Activated T-cell treated with anti-CD3 and anti-CD28 coated beads, Interleukin-2, amount 50 U/mL, for 72 hours (primary cell): ENCODE results near the gene SH3PXD2B. TPM values are rescaled to one million over a fixed set of nuclear protein-coding genes. Genes with fewer than 3 reads are reported as not detected.
"Not testable (repeated sequence)": the region's sequence is repeated elsewhere in the genome, so short reads cannot be mapped to it uniquely, and the experiment has no call there.

Experiments
- ATAC-seq, 2 donors: fragments of 150-1000 bp; cut with Tn5 transposase; replicated peaks in 1 of 2; 2 replicates each; pipeline ENCODE4 v1.10.0; 2021; ENCODE audit warnings: moderate library complexity in 2 of 2, mild to moderate bottlenecking in 1 of 2
- DNase-seq, 2 donors: peaks; one replicate each; pipeline ENCODE4 v3.0.0; 2021 to 2022; ENCODE audit warnings: mixed read lengths in 1 of 2
- H3K27ac Mint-ChIP-seq: one replicate; pipeline ENCODE4 v1.8.0; 2022; ENCODE audit warnings: mild to moderate bottlenecking, moderate library complexity, mixed read lengths
- H3K27me3 Mint-ChIP-seq: one replicate; pipeline ENCODE4 v1.8.0; 2022; ENCODE audit warnings: low read depth, mixed read lengths
- H3K36me3 Mint-ChIP-seq, 2 donors: one replicate each; pipeline ENCODE4 v1.8.0; 2022; ENCODE audit warnings: mixed read lengths in 2 of 2, mild to moderate bottlenecking in 1 of 2; ENCODE audit not compliant: insufficient read depth in 2 of 2
- H3K4me1 Mint-ChIP-seq: one replicate; pipeline ENCODE4 v1.8.0; 2022; ENCODE audit warnings: low read depth, mixed read lengths
- H3K4me3 Mint-ChIP-seq, 2 donors: one replicate each; pipeline ENCODE4 v1.8.0; 2022; ENCODE audit warnings: mild to moderate bottlenecking in 2 of 2, mixed read lengths in 2 of 2, moderate library complexity in 2 of 2
- H3K9me3 Mint-ChIP-seq, 2 donors: one replicate each; pipeline ENCODE4 v1.8.0; 2022; ENCODE audit warnings: mixed read lengths in 2 of 2
- total RNA-seq, 2 donors: library from RNA; stranded (reverse); gene quantifications; one replicate each; pipeline ENCODE4 v1.2.3, GENCODE V29; 2022

The SH3PXD2B gene
- total RNA-seq, 2 donors from 2014 or later = 0.49 to 1.3 TPM

DNA sequence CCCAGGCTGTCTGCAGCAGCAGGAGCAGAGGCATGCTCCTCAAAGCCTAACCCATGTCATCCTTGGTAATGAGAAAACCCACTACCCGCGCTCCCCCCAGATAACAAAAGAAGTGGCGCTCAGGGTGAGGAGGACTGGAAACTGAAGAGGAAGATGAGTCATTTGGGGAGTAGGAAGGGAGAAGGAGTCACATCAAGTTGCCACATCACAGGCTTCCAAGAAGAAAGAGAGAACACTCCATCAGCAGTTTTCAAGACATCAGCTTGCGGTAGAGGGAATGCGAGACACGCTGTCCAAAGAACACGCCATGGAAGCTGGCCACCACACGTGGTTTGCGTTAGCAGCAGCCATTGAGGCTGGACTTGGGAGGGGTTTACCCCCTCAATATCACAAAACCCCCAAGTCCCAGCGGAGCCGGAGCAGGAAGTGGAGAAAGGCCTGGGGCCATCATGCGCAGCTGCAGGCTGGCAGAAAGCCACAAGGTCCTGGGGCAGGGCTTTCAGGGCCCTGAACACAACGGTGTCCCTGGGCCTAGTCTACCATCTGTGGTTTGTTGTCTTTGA lies 41.5 kb downstream of the SH3PXD2B start:
- Mint-ChIP-seq H3K4me3 (peak overlapping the region; percentile 20 to 72), H3K27me3 (peaks cover 33% of the 10 kb centered on the region)

DNA sequence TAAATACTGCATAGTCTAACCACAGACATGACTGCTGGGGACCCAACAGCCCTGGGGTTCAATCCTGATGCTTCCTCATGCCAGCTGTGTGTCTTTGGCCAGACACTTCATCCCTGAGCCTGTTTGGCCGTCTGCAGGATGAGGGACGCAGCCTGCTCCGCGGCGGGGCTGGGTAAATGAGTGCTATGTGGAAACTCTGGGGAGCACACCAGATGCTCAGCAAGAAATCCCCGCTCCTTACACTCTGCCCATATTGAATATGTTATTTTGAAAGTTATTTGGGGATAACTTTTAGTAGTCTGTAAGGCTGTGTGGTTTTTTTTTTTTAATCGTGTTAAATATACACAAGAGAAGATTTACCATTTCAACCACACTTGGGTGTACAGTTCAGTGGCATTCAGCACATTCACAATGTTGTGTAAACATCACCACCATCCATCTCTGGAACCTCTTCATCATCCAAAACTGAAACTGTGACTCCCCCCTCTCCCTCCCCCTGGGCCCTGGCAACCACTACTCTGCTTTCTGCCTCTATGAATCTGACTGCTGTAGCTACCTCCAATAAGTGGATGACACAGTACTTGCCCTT lies 42.7 kb downstream of the SH3PXD2B start:
- ATAC-seq (peak; percentile 91 to 92), DNase-seq (peak; percentile 61 to 66)
- H3K27me3 Mint-ChIP-seq = peaks cover 39% of the 10 kb centered on the region
- peaks cover 35% of the 10 kb centered on the region for H3K4me1 Mint-ChIP-seq
- H3K4me3 Mint-ChIP-seq = no peak overlapping the region
- H3K36me3 Mint-ChIP-seq = peaks cover 0 to 1% of the 10 kb centered on the region in 2 donors
- H3K9me3 Mint-ChIP-seq = no peaks in the 10 kb centered on the region
- H3K27ac Mint-ChIP-seq = no peak overlapping the region

More for the DNA sequence above, 41.5 kb downstream of the SH3PXD2B start:
- Mint-ChIP-seq H3K9me3 (no peaks in the 10 kb centered on the region), H3K4me1 (peaks cover 35% of the 10 kb centered on the region), H3K27ac (no peak overlapping the region), H3K36me3 (peaks cover 0 to 1% of the 10 kb centered on the region in 2 donors)
- ATAC-seq = peak; percentile 22 to 25
- DNase-seq = peak; percentile 13 to 28

- H3K4me3 Mint-ChIP-seq = no peak overlapping the region
- peaks cover 0 to 1% of the 10 kb centered on the region in 2 donors for H3K36me3 Mint-ChIP-seq
- H3K27me3 Mint-ChIP-seq = peaks cover 43% of the 10 kb centered on the region
- no peak for DNase-seq
- H3K9me3 Mint-ChIP-seq = no peaks in the 10 kb centered on the region
- no peak overlapping the region for H3K27ac Mint-ChIP-seq
- no peak for ATAC-seq
- H3K4me1 Mint-ChIP-seq = peaks cover 35% of the 10 kb centered on the region
Measured at GRCh38 chr5:172410662-172411483, 43.5 kb downstream of the SH3PXD2B start.

DNA sequence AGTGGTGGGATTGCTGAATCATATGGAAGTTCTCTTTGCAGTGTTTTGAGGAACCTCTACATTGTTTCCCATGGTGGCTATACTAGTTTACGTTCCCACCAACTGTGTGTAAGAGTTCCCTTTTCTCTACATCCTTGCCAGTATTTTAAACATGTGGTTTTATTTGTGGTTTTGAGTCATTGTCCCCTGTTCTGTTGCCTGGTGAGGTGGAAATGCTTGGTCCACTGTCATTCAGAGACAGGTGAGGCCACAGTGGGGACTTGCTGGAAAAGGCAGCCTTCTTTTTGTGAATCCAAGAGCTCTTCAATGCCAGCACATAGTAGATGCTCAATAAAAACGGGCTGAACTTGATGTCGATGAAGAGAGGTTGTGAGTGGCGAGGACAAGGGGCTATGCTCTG lies 44.2 kb downstream of the SH3PXD2B start:
- peaks cover 35% of the 10 kb centered on the region for H3K4me1 Mint-ChIP-seq
- DNase-seq (peak; percentile 29 to 41), ATAC-seq (peak; percentile 50 to 58)
- no peaks in the 10 kb centered on the region for H3K9me3 Mint-ChIP-seq
- H3K36me3 Mint-ChIP-seq = peaks cover 0 to 1% of the 10 kb centered on the region in 2 donors
- H3K27ac Mint-ChIP-seq = peak overlapping the region; percentile 25
- peaks cover 43% of the 10 kb centered on the region for H3K27me3 Mint-ChIP-seq
- H3K4me3 Mint-ChIP-seq = no peak overlapping the region

DNA sequence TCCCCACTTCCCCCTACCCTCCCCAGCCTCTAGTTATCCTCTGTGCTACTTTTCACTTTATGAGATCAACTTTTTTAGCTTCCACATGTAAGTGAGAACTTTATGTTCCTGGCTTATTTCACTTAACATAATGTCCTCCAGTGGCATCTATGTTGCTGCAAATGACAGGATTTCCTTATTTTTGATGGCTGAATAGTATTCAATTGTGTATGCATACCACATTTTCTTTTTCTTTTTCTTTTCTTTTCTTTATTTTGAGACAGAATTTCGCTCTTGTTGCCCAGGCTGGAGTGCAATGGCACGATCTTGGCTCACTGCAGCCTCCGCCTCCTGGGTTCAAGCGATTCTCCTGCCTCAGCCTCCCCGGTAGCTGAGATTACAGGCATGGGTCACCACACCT lies 44.8 kb downstream of the SH3PXD2B start:
- not testable (repeated sequence) for ATAC-seq, H3K4me3 Mint-ChIP-seq, H3K9me3 Mint-ChIP-seq, H3K27ac Mint-ChIP-seq, DNase-seq, H3K36me3 Mint-ChIP-seq
- H3K27me3 Mint-ChIP-seq = peaks cover 38% of the 10 kb centered on the region
- H3K4me1 Mint-ChIP-seq = peaks cover 35% of the 10 kb centered on the region

GRCh38 chr5:172407822-172408221 lies 46.5 kb downstream of the SH3PXD2B start:
- Mint-ChIP-seq H3K27me3 (peaks cover 30% of the 10 kb centered on the region), H3K27ac (no peak overlapping the region), H3K36me3 (peaks cover 0 to 1% of the 10 kb centered on the region in 2 donors), H3K4me3 (no peak overlapping the region), H3K4me1 (peaks cover 27% of the 10 kb centered on the region), H3K9me3 (no peaks in the 10 kb centered on the region)
- no peak for DNase-seq
- ATAC-seq = no peak

DNA sequence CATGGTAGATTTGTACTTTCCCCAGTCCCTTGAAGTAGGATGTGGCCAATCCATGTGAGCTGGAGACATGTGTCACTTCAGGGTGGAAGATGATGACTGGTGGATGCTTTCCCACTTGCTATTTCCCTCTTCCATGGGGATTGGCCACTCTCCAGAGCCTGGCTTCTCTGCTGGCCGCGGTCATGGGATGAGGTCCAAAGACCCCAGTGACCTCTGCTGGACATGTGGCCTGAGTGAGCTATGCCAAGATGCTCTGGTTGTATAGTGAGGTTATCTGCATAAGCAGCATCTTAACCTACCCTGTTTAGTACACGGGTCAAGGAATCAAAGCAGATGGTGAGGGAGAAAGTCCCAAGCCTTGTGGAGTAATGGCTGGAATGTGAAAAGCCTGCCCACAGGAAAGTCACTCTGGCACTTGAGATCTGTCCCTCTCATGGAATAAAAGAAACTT lies 47.1 kb downstream of the SH3PXD2B start:
- Mint-ChIP-seq H3K36me3 (peaks cover 0 to 1% of the 10 kb centered on the region in 2 donors), H3K27ac (no peak overlapping the region), H3K27me3 (peaks cover 25% of the 10 kb centered on the region), H3K4me3 (no peak overlapping the region), H3K9me3 (no peaks in the 10 kb centered on the region), H3K4me1 (peaks cover 22% of the 10 kb centered on the region)
- no peak for DNase-seq
- ATAC-seq = no peak

DNA sequence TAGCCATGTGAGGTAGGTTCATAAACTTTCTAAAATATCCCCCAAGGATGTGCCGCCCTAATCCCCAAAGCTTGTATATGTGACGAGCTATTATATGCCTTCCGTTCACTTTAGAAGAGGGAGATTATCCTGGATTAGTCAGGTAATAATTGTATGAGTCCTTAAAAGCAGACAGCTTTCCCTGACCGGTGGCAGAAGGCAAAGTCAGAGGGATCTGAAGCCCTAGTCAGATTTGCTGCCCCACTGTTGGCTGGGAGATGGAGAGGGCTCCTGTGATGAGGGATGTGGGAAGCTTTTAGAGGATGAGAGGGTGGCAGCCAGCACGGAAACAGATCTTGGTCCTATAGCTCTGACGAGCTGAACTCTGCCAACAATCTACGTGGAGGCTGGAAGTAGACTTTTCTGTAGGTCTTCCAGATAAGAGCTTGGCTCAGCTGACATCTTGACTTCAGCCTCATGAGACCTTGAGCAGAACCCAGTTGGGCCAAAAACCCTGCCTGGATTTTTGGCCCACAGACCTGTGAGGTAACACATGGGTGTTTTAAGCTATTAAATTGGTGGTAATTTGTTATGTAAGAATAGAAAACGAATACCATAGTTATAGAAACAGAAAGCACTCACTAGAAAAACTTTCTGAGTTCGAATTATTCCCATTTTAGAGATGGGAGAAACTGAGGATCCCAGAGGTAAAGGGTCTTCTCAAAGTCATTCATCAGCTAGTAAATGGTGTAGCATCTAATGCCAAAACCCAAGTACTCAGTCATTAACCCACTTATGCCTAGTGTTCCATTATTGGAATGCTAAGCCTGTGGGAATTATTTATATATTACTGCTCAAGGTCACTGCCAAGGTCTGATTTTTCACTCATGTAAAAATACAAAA lies 48.9 kb downstream of the SH3PXD2B start:
- no peak for ATAC-seq
- Mint-ChIP-seq H3K4me3 (no peak overlapping the region), H3K36me3 (peaks cover 0 to 1% of the 10 kb centered on the region in 2 donors), H3K9me3 (no peaks in the 10 kb centered on the region), H3K27me3 (peaks cover 27% of the 10 kb centered on the region), H3K4me1 (peaks cover 8% of the 10 kb centered on the region), H3K27ac (no peak overlapping the region)
- no peak for DNase-seq

GRCh38 chr5:172404746-172405145 lies 49.6 kb downstream of the SH3PXD2B start:
- Mint-ChIP-seq H3K27me3 (peaks cover 24% of the 10 kb centered on the region), H3K4me3 (no peak overlapping the region), H3K9me3 (no peaks in the 10 kb centered on the region), H3K27ac (no peak overlapping the region), H3K4me1 (peaks cover 2% of the 10 kb centered on the region), H3K36me3 (peaks cover 0 to 1% of the 10 kb centered on the region in 2 donors)
- no peak for ATAC-seq
- DNase-seq = no peak

DNA sequence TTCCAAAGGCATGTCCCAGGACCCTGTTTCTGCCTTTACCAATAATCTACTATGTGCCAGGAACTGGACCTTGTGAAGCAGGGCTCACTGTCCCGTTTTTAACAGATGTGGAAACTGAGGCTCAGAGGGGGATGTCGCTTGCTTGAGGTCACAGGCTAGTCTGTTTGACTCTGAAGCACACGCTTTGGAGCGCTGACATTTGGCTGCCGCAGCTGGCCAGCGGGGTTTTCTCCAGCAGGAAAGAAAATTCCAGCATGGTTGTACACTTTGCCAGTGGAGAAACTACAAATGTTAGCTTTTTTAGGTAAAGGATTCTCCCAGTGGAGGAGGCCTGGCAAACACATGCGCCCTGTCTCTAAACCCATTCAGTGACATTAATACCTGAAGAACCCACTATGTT lies 50.5 kb downstream of the SH3PXD2B start:
- H3K4me1 Mint-ChIP-seq = no peaks in the 10 kb centered on the region
- no peak for DNase-seq
- ATAC-seq = no peak
- no peak overlapping the region for H3K27ac Mint-ChIP-seq
- peaks cover 27% of the 10 kb centered on the region for H3K27me3 Mint-ChIP-seq
- H3K36me3 Mint-ChIP-seq = no peaks in the 10 kb centered on the region
- H3K4me3 Mint-ChIP-seq = no peak overlapping the region
- no peaks in the 10 kb centered on the region for H3K9me3 Mint-ChIP-seq

DNA sequence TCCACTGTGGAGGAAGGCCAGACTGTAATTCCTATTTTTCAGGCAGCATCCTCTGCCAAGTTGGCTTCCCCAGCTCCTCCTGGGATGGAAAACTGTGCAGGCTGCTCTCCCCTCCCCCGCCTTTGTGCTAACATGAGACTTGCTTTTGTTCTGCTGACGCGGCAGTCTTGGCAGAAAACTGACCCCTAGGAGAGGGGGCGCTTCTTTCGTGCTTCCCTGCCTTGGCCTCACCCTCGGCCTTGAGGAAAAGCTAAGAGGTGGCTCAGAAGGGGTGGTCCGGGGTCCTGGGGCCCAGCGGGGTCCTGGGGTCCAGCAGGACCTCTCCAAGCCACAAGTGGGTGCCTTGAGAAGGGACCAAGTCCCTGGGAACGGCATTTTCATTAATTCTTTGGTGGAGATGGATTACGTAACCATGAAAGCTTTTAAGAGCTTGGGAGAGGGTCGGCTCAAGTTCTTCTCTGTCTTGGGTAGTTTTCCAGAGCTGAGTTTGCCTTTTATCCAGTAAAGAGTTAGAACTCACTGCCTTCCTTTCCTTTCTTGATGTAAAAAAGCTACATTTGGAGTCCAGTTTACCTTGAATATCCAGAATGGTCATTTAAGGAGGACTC lies 51.0 kb downstream of the SH3PXD2B start:
- DNase-seq = no peak
- Mint-ChIP-seq H3K9me3 (no peaks in the 10 kb centered on the region), H3K27ac (no peak overlapping the region), H3K36me3 (peaks cover 0 to under 1% of the 10 kb centered on the region in 2 donors), H3K4me3 (no peak overlapping the region), H3K4me1 (no peaks in the 10 kb centered on the region), H3K27me3 (peaks cover 27% of the 10 kb centered on the region)
- ATAC-seq = no peak

DNA sequence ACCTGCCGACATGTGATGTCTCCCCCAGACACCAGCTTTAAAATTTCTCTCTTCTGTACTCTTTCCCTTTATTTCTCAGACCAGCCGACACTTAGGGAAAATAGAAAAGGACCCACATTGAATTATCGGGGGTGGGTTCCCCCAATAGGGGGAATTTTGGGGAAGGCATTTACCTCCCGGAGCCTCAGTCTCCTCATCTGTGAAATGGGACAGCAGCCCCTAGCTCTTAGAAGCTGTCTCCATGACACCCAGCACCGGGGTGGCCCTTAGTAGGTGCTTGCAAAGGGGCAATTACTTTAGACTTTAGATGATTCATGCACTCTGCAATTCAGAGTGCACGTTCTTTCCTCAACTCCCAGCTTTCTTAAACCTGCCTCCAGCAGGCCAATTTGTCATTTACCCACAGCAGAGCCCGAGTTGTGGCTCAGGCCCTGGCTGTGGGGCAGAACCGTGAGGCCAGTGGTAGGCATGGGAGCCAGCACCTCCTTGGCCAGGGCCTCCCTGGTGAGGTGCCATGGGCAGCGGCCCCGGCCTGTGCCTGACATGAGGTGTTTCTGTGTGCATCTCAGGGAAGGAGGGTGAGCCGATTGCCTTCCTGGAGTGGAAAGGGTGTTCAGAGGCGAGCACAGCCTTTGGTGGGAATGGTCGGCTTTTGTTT lies 51.7 kb downstream of the SH3PXD2B start:
- H3K4me3 Mint-ChIP-seq = no peak overlapping the region
- H3K27ac Mint-ChIP-seq = no peak overlapping the region
- no peak for DNase-seq
- H3K9me3 Mint-ChIP-seq = peaks cover 0 to 3% of the 10 kb centered on the region in 2 donors
- no peaks in the 10 kb centered on the region for H3K4me1 Mint-ChIP-seq
- H3K36me3 Mint-ChIP-seq = peaks cover 1 to 6% of the 10 kb centered on the region in 2 donors
- H3K27me3 Mint-ChIP-seq = peaks cover 27% of the 10 kb centered on the region
- ATAC-seq = no peak
